Mucosa of stomach (tissue), 1 donor: ENCODE measurements around the gene TRAPPC2L.

Experiments used
- H3K27me3 ChIP-seq: one replicate; pipeline ENCODE4 v1.7.0; 2013; ENCODE audit warnings: mild to moderate bottlenecking, low read length; ENCODE audit not compliant: control insufficient read depth, insufficient read depth
- H3K36me3 ChIP-seq: one replicate; pipeline ENCODE4 v1.7.0; 2013; ENCODE audit warnings: low read length; ENCODE audit not compliant: control insufficient read depth, insufficient read depth
- H3K4me1 ChIP-seq: one replicate; pipeline ENCODE4 v1.7.0; 2013; ENCODE audit warnings: mild to moderate bottlenecking, low read length; ENCODE audit not compliant: control insufficient read depth, insufficient read depth
- H3K4me3 ChIP-seq: one replicate; pipeline ENCODE4 v1.7.0; 2013; ENCODE audit warnings: low read length
- H3K9ac ChIP-seq: one replicate; pipeline ENCODE4 v1.7.0; 2013; ENCODE audit warnings: mild to moderate bottlenecking, low read length, moderate library complexity
- H3K9me3 ChIP-seq: one replicate; pipeline ENCODE4 v1.7.0; 2013; ENCODE audit warnings: mild to moderate bottlenecking, low read length, moderate library complexity; ENCODE audit not compliant: control insufficient read depth
- donor health status: Pancreatic carcinoma.

Gene TRAPPC2L

DNA sequence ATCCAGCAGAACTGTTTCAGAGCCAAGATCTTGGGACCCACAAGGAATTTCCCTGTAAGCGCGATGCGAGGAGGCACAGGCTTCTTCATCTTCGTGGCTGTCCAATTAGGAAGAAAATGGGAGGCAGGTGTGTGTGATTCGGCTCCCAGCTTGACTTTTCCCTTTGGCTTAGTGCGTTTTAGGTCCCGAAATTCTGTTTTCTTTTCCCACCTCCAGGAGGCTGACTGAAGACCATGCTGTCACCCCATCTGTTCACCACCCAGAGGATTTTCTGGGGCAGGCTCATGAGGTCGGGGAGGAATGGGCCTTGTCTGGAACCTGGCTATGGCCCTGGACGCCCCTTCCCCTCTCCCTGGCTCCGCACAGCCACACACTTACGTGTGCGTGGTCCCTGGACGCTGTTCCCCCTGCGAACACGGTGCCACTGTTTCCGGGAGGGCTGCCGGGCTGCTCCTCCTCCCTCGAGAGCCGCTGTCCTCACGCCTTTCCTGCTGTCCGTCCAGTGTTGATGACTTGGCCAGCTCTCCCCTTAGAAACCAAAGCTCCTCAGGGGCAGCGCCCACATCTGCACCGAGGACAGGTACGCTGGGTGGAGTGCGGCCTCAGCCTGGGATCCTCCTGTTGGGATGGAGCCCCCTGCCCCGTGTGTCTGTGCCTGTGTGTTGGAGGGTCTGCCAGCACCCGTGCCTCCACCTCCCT is 12.2 kb downstream of the TRAPPC2L start:
- H3K4me1 ChIP-seq: no peaks in the 10 kb centered on the region
- no peak overlapping the region for H3K9ac ChIP-seq
- no peaks in the 10 kb centered on the region for H3K36me3 ChIP-seq
- H3K27me3 ChIP-seq: peaks cover 33% of the 10 kb centered on the region
- no peak overlapping the region for H3K4me3 ChIP-seq
- no peaks in the 10 kb centered on the region for H3K9me3 ChIP-seq

DNA sequence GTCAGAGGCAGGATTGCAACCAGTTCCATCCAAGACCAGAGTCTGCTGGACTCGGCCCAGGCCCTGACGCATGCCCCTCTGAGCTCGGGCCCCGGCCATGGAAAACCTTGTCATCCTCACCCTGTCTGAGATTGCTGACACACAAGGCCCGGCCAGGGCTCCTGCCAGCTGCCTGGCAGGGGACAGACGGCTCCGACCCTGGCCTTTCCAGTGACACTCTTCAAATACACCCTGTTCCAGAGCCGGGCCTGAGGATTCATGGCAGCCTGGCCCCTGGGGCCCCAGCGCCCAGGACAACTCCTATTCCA is 12.7 kb downstream of the TRAPPC2L start:
- no peaks in the 10 kb centered on the region for H3K36me3 ChIP-seq
- no peak overlapping the region for H3K9ac ChIP-seq
- no peaks in the 10 kb centered on the region for H3K4me1 ChIP-seq
- no peaks in the 10 kb centered on the region for H3K9me3 ChIP-seq
- no peak overlapping the region for H3K4me3 ChIP-seq
- peaks cover 33% of the 10 kb centered on the region for H3K27me3 ChIP-seq

DNA sequence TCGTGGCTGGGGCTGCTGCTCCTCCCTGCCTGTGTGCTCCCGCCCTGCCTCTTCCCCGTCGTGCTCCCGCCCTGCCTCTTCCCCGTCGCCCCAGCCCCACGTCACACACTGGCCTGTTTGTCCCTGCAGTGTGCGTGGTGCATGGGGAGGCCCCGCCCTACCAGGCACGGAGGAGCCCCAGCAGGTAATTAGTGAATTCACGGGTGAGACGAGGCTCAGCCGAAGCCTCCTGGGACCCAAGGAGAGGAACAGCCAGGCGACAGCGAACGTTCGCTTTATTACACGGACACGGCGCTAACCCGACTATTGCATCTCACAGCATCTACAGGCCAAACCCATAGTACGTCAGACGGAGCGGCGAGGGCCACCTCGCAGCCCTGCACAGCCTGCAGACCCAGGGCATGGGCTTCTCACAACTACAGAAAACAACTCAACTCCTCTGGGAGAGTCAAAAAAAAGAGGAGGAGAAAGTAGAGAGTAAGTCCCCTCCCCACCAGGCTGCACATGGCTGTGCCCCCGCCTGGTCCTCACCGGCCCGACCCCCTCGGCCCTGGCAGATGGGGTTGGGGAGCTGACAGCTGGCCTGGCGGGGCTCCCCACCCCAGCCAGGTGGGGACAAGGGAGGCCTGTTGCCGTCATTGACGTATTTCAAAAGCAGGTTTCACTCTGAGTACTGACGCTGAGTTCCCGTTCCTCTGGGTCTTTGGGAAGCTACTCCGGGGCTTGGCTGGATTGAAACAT is 13.9 kb downstream of the TRAPPC2L start:
- Histone ChIP-seq H3K4me3 (no peak overlapping the region), H3K36me3 (no peaks in the 10 kb centered on the region), H3K4me1 (no peaks in the 10 kb centered on the region), H3K27me3 (peaks cover 33% of the 10 kb centered on the region), H3K9ac (no peak overlapping the region), H3K9me3 (no peaks in the 10 kb centered on the region)

DNA sequence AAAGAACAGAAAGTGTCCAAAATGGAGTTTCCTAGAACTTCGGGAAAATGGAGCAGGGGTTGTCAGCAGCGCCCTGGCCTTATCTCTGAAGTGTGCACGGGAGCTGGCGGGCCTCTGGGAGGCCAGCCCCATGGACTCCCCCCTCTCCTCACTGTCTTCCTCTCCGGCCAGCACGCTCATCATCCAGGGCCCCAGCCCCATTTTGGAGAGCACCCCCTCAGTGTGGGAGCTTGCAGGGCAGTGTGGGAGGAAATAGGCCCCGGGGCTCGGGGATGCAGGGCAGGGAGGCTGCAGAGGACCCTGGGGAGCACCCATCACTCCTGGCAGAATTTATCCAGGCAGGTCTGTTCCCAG is 14.4 kb downstream of the TRAPPC2L start:
- Histone ChIP-seq H3K9ac (no peak overlapping the region), H3K4me3 (no peak overlapping the region), H3K4me1 (no peaks in the 10 kb centered on the region), H3K9me3 (no peaks in the 10 kb centered on the region), H3K27me3 (peaks cover 29% of the 10 kb centered on the region), H3K36me3 (no peaks in the 10 kb centered on the region)

DNA sequence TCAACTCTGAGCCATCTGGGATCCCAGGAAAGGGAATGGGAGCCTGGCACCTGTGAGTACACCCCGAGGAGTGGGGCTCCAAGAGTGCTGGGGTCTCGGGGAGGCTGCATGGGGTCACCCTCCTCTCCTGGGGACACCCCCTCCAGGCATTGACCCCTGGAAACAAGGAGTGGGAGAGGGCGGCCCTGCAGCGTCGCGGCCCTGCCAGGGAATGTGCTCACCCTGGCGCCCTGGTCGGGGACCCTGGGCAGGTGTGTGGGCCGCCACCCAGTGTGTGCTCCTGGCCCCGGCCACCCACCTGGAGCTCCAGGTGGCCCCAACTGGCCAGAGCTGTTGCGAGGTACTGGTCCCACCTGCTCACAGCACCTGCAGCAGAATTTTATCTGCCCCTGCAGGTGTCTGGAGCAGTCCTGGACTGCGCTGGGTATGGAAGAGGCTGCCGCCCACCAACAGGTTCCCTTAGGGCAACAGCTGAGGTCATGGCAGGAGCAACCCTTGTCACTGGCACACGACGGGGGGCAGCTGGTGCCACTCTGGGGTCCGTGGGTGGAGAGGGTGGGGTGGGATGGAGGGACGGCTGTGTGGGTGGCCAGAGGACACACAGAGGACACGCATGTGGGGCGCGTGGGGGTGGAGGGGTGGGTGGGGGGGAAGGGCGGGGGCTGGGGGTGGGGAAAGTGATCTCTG is 14.9 kb downstream of the TRAPPC2L start:
- no peak overlapping the region for H3K4me3 ChIP-seq
- no peaks in the 10 kb centered on the region for H3K36me3 ChIP-seq
- H3K27me3 ChIP-seq: peaks cover 28% of the 10 kb centered on the region
- no peak overlapping the region for H3K9ac ChIP-seq
- no peaks in the 10 kb centered on the region for H3K9me3 ChIP-seq
- H3K4me1 ChIP-seq: no peaks in the 10 kb centered on the region

DNA sequence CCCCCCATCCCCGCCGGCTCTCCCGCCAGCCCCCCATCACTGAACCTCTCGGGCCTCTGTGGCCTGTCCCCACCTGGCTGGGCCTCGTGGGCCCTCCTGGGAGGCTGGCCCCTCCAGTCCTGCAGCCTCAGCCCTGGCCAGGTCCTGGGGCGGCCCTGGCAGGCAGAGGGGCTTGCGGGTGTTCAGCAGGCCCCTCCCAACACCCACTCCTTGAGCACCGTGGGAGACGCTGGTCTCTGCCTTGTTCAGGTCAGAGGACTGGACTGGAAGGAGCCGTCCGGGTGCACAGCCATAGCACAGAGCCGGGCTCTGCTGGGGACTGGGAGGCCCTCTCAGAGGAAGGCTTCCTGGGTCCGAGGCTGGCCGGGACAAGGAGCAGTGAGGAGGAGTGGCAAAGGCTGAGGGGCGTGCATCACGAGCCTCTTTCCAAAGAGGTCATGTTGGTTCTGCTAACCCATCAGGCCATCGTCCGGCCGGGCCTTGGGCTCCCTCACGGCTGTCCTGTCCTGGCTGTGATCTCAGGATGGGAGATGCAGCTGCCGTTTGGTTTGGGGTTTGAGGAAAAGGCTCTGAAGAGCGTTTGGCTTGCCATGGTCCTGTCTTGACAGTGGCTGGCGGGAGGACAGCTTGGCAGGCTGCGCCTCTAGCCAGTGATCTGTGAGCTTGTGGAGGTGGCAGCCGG is 15.9 kb downstream of the TRAPPC2L start:
- no peaks in the 10 kb centered on the region for H3K4me1 ChIP-seq
- H3K9ac ChIP-seq: no peak overlapping the region

DNA sequence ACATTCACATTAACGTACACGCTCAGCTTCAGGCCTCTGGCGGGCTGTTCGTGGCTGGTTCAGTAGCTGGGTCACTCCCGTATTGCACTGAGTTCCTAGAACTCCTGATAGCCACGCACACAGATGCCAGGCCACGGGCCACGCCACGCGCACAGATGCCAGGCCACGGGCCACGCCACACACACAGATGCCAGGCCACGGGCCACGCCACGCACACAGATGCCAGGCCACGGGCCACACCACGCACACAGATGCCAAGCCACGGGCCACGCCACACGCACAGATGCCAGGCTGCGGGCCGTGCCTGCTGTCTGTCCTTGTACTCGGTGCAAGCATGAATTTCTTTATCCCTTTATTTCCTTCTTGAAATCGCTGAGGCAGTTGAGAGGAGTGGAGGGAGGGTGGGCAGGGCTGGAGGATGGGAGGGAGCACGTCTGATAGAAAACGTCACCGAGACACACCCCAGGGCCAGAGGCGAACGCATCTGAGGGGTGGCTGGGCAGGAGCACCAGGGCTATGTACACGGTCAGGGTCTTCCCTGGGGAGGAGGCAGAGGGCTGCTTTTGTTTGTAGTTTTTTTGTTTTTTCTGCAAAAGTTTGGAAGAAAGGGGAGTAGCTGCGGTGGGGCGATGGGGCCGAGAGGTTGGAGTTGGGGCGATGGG is 18.1 kb downstream of the TRAPPC2L start:
- no peak overlapping the region for H3K4me3 ChIP-seq
- H3K9ac ChIP-seq: no peak overlapping the region
- peaks cover 21% of the 10 kb centered on the region for H3K27me3 ChIP-seq
- no peaks in the 10 kb centered on the region for H3K36me3 ChIP-seq
- no peaks in the 10 kb centered on the region for H3K9me3 ChIP-seq
- H3K4me1 ChIP-seq: no peaks in the 10 kb centered on the region

More for the DNA sequence above, 15.9 kb downstream of the TRAPPC2L start:
- H3K27me3 ChIP-seq: peaks cover 28% of the 10 kb centered on the region
- no peaks in the 10 kb centered on the region for H3K9me3 ChIP-seq
- no peaks in the 10 kb centered on the region for H3K36me3 ChIP-seq
- H3K4me3 ChIP-seq: no peak overlapping the region

DNA sequence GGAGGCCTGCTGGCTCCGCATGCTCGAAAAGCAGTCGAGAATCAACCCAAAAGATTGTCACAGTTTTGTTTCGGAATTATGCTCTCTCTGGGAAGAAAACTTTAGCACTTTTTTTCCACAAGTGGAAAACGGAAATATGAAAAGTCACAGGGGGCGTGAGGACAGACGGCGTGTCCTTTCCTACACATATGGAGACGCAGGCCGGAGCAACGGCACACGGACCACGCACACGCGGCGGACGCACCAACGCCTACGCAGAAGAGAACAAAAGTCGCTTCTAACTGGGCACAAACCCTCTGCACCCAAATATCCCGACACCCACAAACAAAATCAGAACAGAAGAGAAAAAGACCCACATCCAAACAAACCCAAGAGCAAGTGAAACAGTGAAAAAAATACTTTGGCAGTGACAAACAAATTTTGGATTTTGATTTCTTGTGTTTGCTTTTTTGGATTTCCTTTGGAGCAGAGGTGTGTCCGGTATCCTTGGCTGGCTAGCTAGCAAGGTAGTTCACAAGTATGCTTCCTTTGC is 18.8 kb downstream of the TRAPPC2L start:
- H3K36me3 ChIP-seq: no peaks in the 10 kb centered on the region
- peaks cover under 1% of the 10 kb centered on the region for H3K4me1 ChIP-seq
- peaks cover 17% of the 10 kb centered on the region for H3K27me3 ChIP-seq
- no peak overlapping the region for H3K4me3 ChIP-seq
- no peaks in the 10 kb centered on the region for H3K9me3 ChIP-seq
- no peak overlapping the region for H3K9ac ChIP-seq

DNA sequence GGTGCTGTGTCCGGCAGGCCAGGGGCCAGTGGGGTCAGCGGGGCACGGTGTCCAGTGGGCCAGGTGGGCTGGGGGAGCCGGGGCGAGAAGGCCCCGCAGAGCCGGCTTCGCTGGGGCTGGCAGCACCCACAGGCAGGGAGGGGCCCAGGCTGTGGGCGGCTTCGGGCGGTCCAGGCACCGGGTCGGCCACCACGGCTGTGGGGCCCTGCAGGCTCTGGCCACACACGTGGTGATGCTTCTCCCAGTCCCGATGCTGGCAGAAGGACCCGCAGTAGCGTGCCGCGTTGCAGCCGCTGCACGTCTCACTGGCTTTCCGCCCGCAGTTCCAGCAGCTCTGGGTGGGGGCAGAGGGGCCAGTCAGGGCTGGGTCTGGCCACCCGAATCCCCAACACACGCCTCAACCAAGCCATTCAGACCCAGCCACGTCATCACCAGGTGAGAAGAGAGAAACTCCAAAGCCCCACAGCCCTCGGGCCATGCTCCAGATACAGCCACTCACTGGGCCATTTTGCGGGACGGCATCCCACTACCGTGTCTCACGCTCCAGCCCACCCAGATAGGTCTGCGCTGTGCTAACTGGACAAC is 20.1 kb downstream of the TRAPPC2L start:
- no peak overlapping the region for H3K9ac ChIP-seq
- no peaks in the 10 kb centered on the region for H3K36me3 ChIP-seq
- H3K9me3 ChIP-seq: no peaks in the 10 kb centered on the region
- H3K4me3 ChIP-seq: no peak overlapping the region
- H3K4me1 ChIP-seq: peaks cover 12% of the 10 kb centered on the region
- peaks cover 10% of the 10 kb centered on the region for H3K27me3 ChIP-seq

DNA sequence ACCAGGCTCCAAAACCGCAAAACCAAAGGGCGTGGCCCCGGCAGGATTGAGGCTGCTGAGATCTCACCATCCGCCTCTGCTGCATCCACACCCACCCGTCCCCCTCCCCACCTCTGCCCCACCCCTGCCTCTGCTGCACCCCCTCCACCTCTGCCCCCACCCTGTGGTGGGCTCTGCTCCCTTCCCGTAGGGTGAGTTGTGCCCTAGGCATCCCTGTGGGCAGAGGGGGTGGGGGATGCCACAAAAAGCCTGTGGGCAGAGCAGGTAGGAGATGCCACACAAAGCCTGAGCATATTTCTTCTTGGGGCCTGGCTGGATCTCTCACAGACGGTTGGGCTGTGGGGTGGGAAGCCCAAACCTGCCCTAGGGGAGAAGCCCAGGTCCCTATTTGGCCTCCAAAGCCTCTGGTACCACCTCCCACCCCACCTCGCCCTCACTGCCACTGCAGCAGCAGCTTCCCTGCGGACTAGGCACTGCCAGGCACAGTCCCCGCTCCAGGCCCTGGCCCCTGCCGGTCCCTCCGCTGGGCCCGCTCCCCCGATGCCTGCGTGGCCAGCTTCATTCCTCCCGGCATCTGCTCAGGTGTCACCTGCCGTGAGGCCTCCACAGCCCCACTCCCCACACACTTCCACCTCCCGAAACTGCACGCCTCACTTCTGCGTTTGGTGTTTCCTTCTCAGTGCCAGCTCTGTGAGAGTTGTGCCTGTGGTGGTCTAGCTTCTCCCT is 20.8 kb downstream of the TRAPPC2L start:
- peaks cover 10% of the 10 kb centered on the region for H3K27me3 ChIP-seq
- H3K9ac ChIP-seq: no peak overlapping the region
- peaks cover 18% of the 10 kb centered on the region for H3K4me1 ChIP-seq
- no peak overlapping the region for H3K4me3 ChIP-seq
- no peaks in the 10 kb centered on the region for H3K9me3 ChIP-seq
- no peaks in the 10 kb centered on the region for H3K36me3 ChIP-seq

DNA sequence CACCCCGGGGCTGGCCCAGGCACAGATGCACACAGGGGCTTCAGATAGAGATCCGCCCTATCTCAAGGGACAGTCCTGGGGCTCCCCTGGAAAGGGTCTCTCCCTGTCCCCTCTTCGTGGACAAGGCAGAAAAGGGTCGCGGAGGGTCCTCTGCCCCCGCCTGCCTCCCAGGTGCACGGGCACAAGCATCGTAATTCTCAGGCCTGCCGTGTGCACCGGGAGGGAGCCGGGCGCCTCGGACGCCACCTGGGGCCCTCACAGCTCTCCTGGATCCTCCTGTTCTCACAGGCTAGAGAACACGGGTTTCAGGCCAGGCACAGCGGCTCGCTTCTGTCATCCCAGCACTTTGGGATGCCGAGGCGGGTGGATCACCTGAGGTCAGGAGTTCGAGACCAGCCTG is 21.4 kb downstream of the TRAPPC2L start:
- H3K4me3 ChIP-seq: no peak overlapping the region
- no peaks in the 10 kb centered on the region for H3K36me3 ChIP-seq
- peaks cover 10% of the 10 kb centered on the region for H3K27me3 ChIP-seq
- H3K9ac ChIP-seq: no peak overlapping the region
- peaks cover 19% of the 10 kb centered on the region for H3K4me1 ChIP-seq
- no peaks in the 10 kb centered on the region for H3K9me3 ChIP-seq
